T follicular helper cell (primary cell): ENCODE results near the gene AGPAT3.
"Not testable (repeated sequence)": the region's sequence is repeated elsewhere in the genome, so short reads cannot be mapped to it uniquely, and the experiment has no call there.

Experiments
- DNase-seq: peaks from one replicate; pipeline ENCODE4 v3.0.0-alpha.2; 2020; ENCODE audit warnings: low read depth

AGPAT3 gene

DNA sequence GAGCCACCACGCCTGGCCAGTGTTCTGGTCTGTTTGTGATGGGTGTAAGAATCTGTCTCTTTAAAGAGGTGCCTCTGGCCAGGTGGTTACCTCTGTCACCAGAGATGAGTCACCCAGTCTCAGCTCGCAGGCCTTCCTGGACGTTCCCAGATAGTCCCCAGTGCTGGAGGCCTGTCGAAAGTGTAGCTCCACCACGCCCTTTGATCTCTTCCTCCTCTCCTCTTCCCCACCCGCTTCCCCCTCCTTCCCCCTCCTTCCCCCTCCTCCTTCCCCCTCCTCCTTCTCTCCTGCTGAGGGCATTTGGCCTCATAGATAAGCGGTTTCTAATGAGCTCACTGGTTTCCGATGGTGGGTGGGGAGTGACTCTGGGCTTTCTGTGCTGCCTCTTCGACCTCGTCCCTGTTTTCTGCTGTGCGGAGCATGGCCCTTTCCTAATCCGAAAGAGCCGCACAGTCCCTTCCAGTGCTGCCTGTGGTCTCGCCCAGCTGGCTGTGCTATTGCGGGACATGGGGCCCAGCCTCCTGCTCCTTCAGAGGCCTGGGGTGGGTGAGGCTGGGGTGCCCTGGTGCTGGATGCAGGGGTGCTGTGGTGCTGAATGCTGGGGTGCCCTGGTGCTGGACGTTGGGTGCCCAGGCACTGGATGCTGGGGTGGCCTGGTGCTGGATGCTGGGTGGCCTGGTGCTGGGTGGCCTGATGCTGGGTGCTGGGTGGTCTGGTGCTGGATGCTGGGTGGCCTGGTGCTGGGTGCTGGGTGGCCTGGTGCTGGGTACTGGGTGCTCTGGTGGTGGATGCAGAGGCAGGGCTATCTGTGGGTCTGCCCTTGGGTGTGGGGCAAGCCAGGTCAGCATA is 19.2 kb downstream of the AGPAT3 start:
- DNase-seq, result no peak

DNA sequence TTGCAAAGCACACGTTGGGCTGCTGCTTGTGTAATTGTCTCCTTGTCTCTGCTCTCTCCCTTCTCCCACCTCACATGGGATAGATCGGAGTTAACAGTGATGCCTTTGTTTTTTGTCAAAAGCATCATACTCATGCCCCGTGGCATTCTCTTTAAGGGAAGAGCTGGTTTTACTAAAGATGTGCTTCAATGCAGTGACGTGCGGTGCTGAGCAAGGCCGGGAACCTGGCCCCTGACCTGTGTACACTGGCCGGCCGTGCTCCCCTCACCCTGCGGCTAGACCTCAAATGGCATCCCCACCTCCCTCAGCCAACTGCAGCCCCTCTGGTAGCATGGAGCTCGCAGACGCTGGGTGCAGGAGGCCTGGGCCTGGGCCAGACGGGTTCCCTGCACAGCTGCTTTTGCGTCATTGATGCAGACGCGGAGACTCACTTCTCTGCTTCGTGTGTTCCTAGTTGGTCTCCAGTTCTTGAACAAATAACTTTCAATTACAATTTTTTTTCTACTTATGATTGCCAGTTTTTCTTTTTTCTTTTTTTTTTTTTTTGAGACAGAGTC is 19.9 kb downstream of the AGPAT3 start:
- no peak for DNase-seq

- no peak for DNase-seq
Observed at GRCh38 chr21:43885721-43886120, 20.7 kb downstream of the AGPAT3 start.

GRCh38 chr21:43886565-43886964 is 21.5 kb downstream of the AGPAT3 start:
- no peak for DNase-seq

- no peak for DNase-seq
Observed at GRCh38 chr21:43889069-43889468, 24.0 kb downstream of the AGPAT3 start.

DNA sequence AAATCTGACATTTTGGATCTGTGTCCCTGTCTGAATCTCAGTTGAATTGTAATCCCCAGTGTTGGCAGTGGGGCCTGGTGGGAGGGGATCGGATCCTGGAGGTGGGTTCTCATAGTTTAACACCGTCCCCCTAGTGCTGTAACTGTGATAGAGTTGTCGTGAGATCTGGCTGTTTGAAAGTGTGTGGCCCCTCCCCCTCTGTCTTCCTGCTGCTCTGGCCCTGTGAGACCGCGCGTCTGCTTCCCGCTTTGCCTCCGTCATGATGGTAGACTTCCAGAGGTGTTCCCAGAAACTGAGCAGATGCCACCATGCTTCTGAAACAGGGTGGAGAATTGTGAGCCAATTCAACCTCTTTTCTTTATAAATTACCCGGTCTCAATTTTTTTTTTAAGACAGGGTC is 25.0 kb downstream of the AGPAT3 start:
- no peak for DNase-seq

- no peak for DNase-seq
Observed at GRCh38 chr21:43892334-43892733, 27.3 kb downstream of the AGPAT3 start.

DNA sequence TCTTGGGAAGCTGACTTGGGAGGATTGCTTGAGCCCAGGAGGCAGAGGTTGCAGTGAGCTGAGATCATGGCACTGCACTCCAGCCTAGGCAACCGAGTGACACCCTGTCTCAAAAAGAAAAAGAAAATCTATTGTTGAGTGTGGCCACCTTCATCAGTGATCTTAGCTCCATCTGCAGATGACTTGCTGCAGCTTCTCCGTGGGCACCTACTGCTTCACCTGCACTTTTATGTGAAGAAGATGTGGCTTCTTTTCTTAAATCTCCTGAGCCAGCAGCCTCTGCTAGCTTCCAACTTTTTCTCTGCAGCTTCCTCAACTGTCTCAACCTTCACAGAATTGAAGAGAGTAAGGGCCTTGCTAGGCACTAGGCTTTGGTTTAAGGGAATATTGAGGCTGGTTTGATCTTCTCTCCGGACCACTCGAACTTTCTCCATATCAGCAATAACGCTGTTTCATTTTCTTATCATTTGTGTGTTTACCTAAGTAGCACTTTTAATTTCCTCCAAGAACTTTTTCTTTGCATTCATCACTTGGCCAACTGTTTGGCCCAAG is 28.0 kb downstream of the AGPAT3 start:
- DNase-seq, result no peak

DNA sequence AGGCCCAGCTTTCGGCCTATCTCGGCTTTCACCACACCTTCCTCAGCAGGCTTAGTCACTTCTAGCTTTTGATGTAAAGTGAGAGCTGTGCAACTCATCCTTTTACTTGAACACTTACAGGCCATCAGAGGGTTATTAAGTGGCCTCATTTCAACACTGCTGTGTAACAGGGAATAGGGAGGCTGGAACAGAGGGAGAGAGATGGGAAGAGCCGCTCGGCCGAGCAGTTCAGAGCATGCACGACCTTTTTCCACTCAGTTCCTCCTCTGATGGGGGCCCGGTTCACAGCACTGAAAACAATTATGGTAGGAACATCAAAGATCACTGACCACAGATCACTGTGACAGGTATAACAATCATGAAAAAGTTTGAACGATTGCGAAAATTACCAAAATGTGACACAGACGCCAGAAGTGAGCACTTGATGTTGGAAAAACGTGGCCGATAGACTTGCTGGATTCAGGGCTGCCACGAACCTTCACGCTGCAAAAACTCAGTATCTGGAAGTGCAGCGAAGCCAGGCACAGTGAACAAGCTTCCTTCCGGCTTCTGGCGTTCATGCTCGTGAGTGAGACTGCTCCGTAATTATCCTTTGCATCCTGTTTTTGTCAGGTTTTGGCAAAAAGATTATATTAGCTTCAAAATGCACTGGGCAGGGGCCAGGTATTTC is 28.6 kb downstream of the AGPAT3 start:
- no peak for DNase-seq

DNA sequence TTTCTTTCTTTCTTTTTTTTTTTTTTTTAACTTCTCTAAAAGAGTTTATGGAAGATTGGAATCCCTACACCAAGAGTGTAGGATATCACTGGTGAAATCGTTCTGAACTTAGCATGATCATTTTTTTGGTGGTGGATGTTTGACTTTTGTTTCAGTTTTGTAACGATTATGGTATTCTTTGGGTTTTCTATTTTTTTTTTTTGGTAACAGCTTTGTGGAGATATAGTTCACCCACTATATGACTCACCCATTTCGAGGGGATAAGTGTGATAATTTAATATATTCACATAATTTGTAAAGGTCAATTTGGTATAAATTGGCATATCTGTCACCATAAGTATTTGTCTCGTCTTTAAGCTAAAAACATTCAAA is 29.2 kb downstream of the AGPAT3 start:
- DNase-seq, result no peak

DNA sequence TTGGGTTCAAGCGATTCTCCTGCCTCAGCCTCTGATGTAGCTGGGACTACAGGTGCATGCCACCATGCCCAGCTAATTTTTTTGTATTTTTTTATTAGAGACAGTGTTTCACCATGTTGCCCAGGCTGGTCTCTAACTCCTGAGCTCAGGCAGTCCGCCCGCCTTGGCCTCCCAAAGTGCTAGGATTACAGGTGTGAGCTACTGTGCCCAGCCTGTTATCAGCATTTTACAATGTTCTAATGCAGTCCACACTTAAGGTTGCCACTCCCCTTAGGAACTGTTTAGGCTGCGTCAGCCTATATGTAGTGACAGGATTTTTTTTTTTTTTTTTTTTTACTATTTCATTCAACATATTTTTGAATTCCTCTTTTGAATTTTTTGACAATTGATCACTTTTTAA is 30.2 kb downstream of the AGPAT3 start:
- no peak for DNase-seq

GRCh38 chr21:43896696-43897299 is 31.8 kb downstream of the AGPAT3 start:
- not testable (repeated sequence) for DNase-seq

DNA sequence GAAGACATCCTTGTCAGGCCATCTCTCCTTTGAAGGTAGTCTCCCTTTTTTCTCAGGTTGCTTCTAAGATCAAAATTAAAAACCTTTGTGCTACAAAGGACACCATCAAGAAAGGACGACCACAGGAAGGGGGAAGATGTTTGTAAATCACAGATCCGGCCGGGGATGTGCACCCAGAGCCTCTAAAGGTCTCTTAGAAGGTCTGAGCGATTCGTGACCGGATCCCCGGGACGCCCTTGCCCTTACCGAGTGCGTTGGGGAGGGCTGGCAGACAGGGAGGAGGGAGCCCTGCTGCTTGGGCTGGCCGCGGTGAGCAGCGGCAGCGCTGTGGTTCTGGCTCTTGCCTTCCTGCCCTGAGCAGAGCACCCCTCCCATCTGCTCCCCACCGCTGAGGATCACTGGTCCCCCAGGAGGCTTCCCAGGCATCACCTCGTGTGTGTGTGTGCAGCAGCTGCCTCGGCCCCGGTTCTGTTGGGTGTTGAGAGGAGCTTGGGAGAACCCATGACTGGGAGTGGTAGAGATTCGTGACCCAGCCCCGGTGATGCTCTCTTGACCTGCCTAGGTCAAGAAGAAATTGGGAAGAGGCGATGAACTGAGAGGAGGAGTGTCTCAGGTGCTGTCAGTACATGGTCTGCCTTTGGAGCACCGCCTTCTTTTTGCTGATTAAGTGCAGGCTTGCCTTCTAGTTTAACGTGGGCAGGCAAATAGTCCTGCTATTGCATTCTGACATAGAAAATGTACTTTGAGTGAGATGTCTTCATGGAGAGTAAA is 34.5 kb downstream of the AGPAT3 start:
- no peak for DNase-seq

- no peak for DNase-seq
Observed at GRCh38 chr21:43900078-43900385, 35.0 kb downstream of the AGPAT3 start.

GRCh38 chr21:43900690-43901089 is 35.7 kb downstream of the AGPAT3 start:
- no peak for DNase-seq

- no peak for DNase-seq
Observed at GRCh38 chr21:43902441-43902840, 37.4 kb downstream of the AGPAT3 start.

DNA sequence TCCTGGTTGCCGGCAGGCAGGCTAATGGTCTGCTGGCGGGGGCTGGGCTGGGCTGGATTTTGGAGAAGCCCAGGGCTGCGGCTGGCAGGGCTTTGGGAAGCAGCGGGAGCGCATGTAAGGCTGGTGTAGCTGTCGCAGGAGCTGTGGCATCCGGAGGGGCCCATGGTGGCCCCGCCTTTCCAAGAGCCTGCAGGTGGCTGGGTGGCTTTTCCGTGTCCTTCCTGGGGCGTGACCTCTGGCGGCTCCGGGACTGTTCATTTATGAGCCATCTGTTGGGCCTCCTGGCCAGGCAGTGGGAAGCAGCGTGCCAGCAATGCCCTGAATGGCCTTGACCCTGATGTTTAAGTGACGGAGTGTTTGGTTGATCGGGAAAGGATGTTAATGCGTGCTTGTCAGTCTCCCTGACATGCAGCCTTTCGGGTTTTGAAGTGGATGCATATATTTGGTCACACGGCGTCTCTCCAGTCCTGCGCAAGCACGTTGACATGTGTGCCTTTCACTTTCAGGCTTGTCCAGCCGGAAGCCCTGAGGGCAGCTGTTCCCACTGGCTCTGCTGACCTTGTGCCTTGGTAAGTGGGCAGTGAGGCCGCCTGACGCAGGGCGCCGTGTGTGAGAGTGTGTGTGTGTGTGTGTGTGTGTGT is 38.5 kb downstream of the AGPAT3 start:
- no peak for DNase-seq

GRCh38 chr21:43904331-43904781 is 39.3 kb downstream of the AGPAT3 start:
- DNase-seq, result no peak

DNA sequence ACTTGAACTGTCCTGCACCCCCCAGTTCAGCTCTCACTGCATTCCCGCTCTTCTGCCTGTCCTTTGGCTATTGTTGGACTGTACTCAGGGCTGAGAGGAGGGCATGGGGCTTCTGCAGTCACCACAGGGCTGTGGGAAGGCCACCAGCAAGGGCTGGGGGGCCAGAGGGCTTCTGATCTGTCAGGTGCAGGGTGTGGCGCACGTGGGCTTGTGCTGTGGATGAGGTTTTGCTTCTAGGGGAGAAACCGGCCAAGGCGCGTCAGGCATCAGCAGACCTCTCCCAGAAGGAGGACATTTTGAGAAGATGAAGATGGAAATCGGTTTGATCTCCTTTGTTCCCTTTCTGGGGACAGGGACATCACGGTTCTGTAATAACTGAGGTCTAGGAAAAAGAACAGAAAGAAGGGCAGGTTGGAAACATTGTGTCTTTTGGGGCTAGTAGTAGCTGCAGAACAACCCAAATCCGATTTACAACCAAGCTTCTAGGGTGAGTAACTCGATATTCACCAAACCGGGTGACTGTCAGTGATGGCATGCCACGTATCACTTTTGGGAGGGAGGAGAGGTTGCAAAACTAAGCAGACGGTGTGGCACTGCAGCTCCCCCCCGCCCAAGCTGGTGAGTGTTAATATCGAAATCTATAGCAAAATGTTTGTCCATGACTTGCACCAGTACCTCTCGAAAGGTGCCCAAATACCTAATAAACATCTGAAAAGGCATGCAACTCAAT is 40.9 kb downstream of the AGPAT3 start:
- DNase-seq, result no peak

GRCh38 chr21:43906585-43907370 is 41.8 kb downstream of the AGPAT3 start:
- no peak for DNase-seq
